HL-60 (cell line): ENCODE measurements around the gene NDRG4.

ENCODE experiments used
- DNase-seq, 2 experiments: peaks; one replicate each; pipeline ENCODE4 v3.0.0-alpha.2; 2010 to 2020; ENCODE audit warnings: low read depth in 1 of 2, low spot score in 1 of 2
- H3K27ac ChIP-seq: fragments of 250-450 bp; sonication (Bioruptor Pico); replicated peaks from 2 replicates; pipeline ENCODE4 v1.5.1; 2020; ENCODE audit warnings: mild to moderate bottlenecking, moderate library complexity
- H3K27me3 ChIP-seq: fragments of 250-450 bp; sonication (Bioruptor Pico); 2 replicates; pipeline ENCODE4 v1.5.1; 2021; ENCODE audit warnings: mild to moderate bottlenecking, moderate library complexity; ENCODE audit not compliant: insufficient read depth, poor library complexity, severe bottlenecking
- H3K4me3 ChIP-seq: replicated peaks from 2 replicates; pipeline ENCODE4 v1.5.1; 2011; ENCODE audit warnings: mild to moderate bottlenecking, control low read depth, low read length; ENCODE audit not compliant: insufficient read depth
- CTCF ChIP-seq: IDR thresholded peaks from one replicate; pipeline ENCODE4 v1.5.1; 2011; ENCODE audit warnings: low read length, control low read depth, inconsistent platforms; ENCODE audit not compliant: insufficient read depth
- GABPA ChIP-seq: IDR thresholded peaks from 2 replicates; pipeline ENCODE4 v1.6.1; 2012; ENCODE audit warnings: low read depth
- POLR2AphosphoS5 ChIP-seq: IDR thresholded peaks from 2 replicates; pipeline ENCODE4 v1.6.1; 2012; ENCODE audit warnings: low read depth
- REST ChIP-seq: IDR thresholded peaks from 2 replicates; pipeline ENCODE4 v1.6.1; 2012; ENCODE audit warnings: low read depth; ENCODE audit not compliant: insufficient replicate concordance
- SPI1 ChIP-seq: IDR thresholded peaks from 2 replicates; pipeline ENCODE4 v1.6.1; 2012; ENCODE audit warnings: low read depth, mild to moderate bottlenecking, borderline replicate concordance

The NDRG4 gene

GRCh38 chr16:58519707-58520106, 19.8 kb downstream of the NDRG4 start:
- Histone ChIP-seq H3K27me3 (no peaks in the 10 kb centered on the region), H3K27ac (no peak overlapping the region), H3K4me3 (no peak overlapping the region)
- TF ChIP-seq POLR2AphosphoS5: no peak
- no peak for TF ChIP-seq GABPA
- TF ChIP-seq CTCF: no peak
- no peak for TF ChIP-seq SPI1
- no peak for TF ChIP-seq REST
- DNase-seq: no peak

- DNase-seq: no peak
- no peak overlapping the region for H3K27ac ChIP-seq
- no peak for TF ChIP-seq REST
- no peak for TF ChIP-seq CTCF
- TF ChIP-seq SPI1: no peak
- no peak for TF ChIP-seq POLR2AphosphoS5
- TF ChIP-seq GABPA: no peak
- H3K27me3 ChIP-seq: no peaks in the 10 kb centered on the region
- no peak overlapping the region for H3K4me3 ChIP-seq
These were observed 30.2 kb downstream of the NDRG4 start for GRCh38 chr16:58530179-58530578.

GRCh38 chr16:58532414-58532813, 32.5 kb downstream of the NDRG4 start:
- Histone ChIP-seq H3K27me3 (no peaks in the 10 kb centered on the region), H3K4me3 (no peak overlapping the region), H3K27ac (no peak overlapping the region)
- no peak for DNase-seq
- TF ChIP-seq SPI1 (no peak), REST (no peak), GABPA (no peak), POLR2AphosphoS5 (no peak), CTCF (no peak)
